Measurements from ENCODE around the gene MVB12A. TPM values are rescaled to one million over a fixed set of nuclear protein-coding genes. Genes with fewer than 3 reads are reported as not detected.

Gene MVB12A
- total RNA-seq, 5 donors from 2014 or later (not counting 1 experiment from before 2014, with no cell fraction given) = 21.0 to 41.4 (median 35.3) TPM

DNA sequence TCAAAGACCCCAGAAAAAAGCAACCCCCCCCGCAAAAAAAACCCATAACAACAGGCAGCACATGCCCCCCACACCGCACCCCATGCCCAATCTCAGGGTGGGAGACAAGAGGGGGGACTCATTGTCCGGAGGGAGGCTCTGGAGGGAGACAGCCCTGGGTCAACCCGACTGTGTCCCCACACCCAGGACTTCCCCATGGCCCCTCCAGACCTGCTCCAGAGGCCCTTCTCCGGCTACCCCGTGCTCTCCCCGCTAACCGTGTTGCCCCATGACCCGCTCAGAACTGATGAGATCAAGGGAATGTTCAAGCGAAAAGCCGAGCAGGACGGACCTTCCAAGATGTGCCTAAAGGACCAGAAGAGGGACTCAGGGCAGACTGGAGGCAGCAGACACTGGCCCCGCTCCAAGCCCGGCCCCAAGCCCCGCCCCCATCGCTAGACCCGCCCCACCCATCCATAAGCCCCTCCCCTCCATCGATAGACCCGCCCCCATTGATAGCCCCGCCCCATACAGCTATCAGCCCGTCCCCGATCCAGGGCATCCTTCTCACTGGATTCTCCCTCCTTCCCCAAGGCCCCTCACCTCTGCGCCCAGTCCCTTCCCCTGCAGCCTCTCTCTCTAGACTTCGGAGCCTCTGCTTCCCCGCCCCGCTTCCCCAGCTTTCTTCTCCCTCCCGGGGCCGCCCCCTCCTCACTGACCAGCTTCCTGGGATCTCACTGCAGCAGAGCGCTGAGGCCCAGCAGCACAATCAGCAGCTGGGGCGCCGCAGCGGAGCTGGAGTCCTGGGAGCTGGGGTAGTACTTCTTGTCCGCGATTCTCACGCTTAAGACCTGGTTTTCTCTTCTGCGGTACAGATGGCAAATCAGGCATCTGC lies 16.6 kb upstream of the MVB12A start:
- Mint-ChIP-seq H3K27ac (peak overlapping the region; percentile 95 to 97), H3K4me1 (peaks cover 32 to 48% (median 32%) of the 10 kb centered on the region in 3 donors), H3K27me3 (no peaks in the 10 kb centered on the region), H3K36me3 (peaks cover 4% of the 10 kb centered on the region), H3K4me3 (peak overlapping the region; percentile 89 to 93 (median 89)), H3K9me3 (no peaks in the 10 kb centered on the region)
- no peak overlapping the region for H3K27ac ChIP-seq (ENCODE audit: low read length)
- peak overlapping the region in 1 of 2 donors; percentile 24 for H3K4me3 ChIP-seq (ENCODE audit: control insufficient read depth in 1 of 2, extremely low read depth in 1 of 2, low read length in 1 of 2)
- H3K4me1 ChIP-seq (ENCODE audit: control insufficient read depth in 1 of 2, extremely low read depth in 1 of 2, insufficient read depth in 2 of 2, low read length in 2 of 2) = peaks cover 12 to 52% of the 10 kb centered on the region in 2 experiments
- 82% methylated on average over 16 of the region's 36 CpGs for WGBS (ENCODE audit: insufficient coverage)
- no peaks in the 10 kb centered on the region for H3K27me3 ChIP-seq (replicated peaks in 1 of 2; ENCODE audit: control insufficient read depth in 2 of 2, extremely low read depth in 1 of 2, insufficient read depth in 2 of 2, low read length in 1 of 2)
- POLR2A ChIA-PET = interaction anchor here in 1 of 2 donors (0.6 kb wide), 1 partner anchor 68 kb away, joined by 4 read pairs; no protein-coding TSS in a partner anchor
- CTCF ChIA-PET = no interaction called here
- peaks cover 0 to 18% of the 10 kb centered on the region in 2 donors for H3K36me3 ChIP-seq (ENCODE audit: control insufficient read depth in 2 of 2, extremely low read depth in 1 of 2, insufficient read depth in 1 of 2, low read length in 1 of 2)
- peak in 24 of 35 experiments; percentile 10 to 58 (median 37) for DNase-seq
- peak in 2 of 4 experiments; percentile 25 to 45 for ATAC-seq (replicated peaks in 1 of 4)
- H3K9me3 ChIP-seq = no peaks in the 10 kb centered on the region

DNA sequence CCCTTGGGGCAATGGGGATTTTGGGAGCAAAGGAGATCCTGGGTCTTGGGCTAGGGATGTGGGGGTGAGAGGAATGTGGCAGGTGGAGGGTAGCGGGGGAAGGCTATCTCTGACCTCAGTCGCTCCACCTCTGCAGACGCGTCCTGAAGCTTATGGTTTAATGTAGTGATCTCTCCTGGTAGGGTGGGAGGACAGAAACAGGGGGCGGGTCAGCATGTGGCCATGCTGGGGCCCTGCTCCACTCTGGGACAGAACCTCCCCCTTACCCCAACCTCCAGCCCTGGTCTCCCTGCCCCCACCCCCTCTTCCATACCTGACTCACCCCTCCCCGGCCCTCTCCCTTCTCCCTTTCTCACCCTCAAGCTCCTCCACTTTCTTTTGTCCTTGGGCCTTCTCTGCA lies 15.8 kb upstream of the MVB12A start:
- peaks cover 12 to 52% of the 10 kb centered on the region in 2 experiments for H3K4me1 ChIP-seq (ENCODE audit: control insufficient read depth in 1 of 2, extremely low read depth in 1 of 2, insufficient read depth in 2 of 2, low read length in 2 of 2)
- no peaks in the 10 kb centered on the region for H3K9me3 ChIP-seq
- no peak for DNase-seq
- Mint-ChIP-seq H3K4me3 (peak overlapping the region; percentile 89 to 93 (median 89)), H3K4me1 (peaks cover 32 to 49% (median 32%) of the 10 kb centered on the region in 3 donors), H3K9me3 (no peaks in the 10 kb centered on the region), H3K27me3 (no peaks in the 10 kb centered on the region), H3K27ac (peak overlapping the region; percentile 95 to 97), H3K36me3 (peaks cover 4% of the 10 kb centered on the region)
- no peak for ATAC-seq (replicated peaks in 1 of 4)
- H3K36me3 ChIP-seq (ENCODE audit: control insufficient read depth in 2 of 2, extremely low read depth in 1 of 2, insufficient read depth in 1 of 2, low read length in 1 of 2) = peaks cover 0 to 15% of the 10 kb centered on the region in 2 donors
- H3K27ac ChIP-seq (ENCODE audit: low read length) = peak overlapping the region; percentile 81
- POLR2A ChIA-PET = interaction anchor here in 1 of 2 donors (0.6 kb wide), 1 partner anchor 67 kb away, joined by 4 read pairs; no protein-coding TSS in a partner anchor
- H3K4me3 ChIP-seq (ENCODE audit: control insufficient read depth in 1 of 2, extremely low read depth in 1 of 2, low read length in 1 of 2) = peak overlapping the region in 1 of 2 donors; percentile 67
- no CpG with 5 or more reads among the region's 6 CpGs for WGBS (ENCODE audit: insufficient coverage)
- CTCF ChIA-PET = interaction anchor here in 1 of 2 donors (0.6 to 1.1 kb wide), 4 partner anchors 12 to 126 kb away, joined by 3 to 7 read pairs (median 4); no protein-coding TSS in a partner anchor
- H3K27me3 ChIP-seq (replicated peaks in 1 of 2; ENCODE audit: control insufficient read depth in 2 of 2, extremely low read depth in 1 of 2, insufficient read depth in 2 of 2, low read length in 1 of 2) = no peaks in the 10 kb centered on the region

DNA sequence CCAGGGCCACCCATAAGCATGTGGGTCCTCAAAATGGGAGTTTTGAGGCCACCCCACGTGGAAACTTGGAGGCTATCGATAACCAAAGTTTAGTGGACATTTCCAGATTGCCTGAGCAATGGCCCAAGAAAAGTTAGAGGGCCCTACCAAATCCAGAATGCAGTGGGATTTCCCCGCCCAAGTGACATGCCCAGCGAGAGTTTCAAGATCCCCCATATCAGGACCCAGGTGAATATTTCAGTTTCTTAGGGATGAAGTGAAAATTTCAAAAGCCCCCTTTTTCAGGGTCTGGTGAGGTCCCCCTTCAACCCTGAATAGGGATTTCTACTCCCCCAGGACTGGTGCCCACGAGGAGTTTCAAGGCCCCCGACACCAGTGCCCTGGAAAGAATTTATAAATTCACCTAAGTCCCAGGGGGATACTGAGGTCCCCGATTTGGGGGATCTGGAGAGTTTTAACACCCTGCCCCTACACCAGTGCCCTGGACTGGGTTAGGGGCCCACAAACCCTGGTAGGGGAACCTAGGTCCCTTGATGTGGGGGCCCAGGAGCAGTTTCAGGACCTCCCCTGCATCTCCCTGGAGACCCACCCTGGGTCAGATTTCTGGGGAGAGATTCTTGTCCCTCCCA lies 15.1 kb upstream of the MVB12A start:
- Histone ChIP-seq H3K4me1 (ENCODE audit: control insufficient read depth in 1 of 2, extremely low read depth in 1 of 2, insufficient read depth in 2 of 2, low read length in 2 of 2) (peaks cover 12 to 52% of the 10 kb centered on the region in 2 experiments), H3K36me3 (ENCODE audit: control insufficient read depth in 2 of 2, extremely low read depth in 1 of 2, insufficient read depth in 1 of 2, low read length in 1 of 2) (peaks cover 0 to 13% of the 10 kb centered on the region in 2 donors), H3K4me3 (ENCODE audit: control insufficient read depth in 1 of 2, extremely low read depth in 1 of 2, low read length in 1 of 2) (peak overlapping the region; percentile 64 to 67), H3K9me3 (no peaks in the 10 kb centered on the region), H3K27me3 (replicated peaks in 1 of 2; ENCODE audit: control insufficient read depth in 2 of 2, extremely low read depth in 1 of 2, insufficient read depth in 2 of 2, low read length in 1 of 2) (no peaks in the 10 kb centered on the region), H3K27ac (ENCODE audit: low read length) (peak overlapping the region; percentile 81)
- CTCF ChIA-PET = interaction anchor here in 1 of 2 donors (0.6 to 1.3 kb wide), 5 partner anchors 12 to 201 kb away, joined by 3 to 7 read pairs (median 4); partner anchors contain the start of gene DDA1
- Mint-ChIP-seq H3K36me3 (peaks cover 4% of the 10 kb centered on the region), H3K9me3 (no peaks in the 10 kb centered on the region), H3K4me1 (peaks cover 32 to 52% (median 33%) of the 10 kb centered on the region in 3 donors), H3K27ac (peak overlapping the region; percentile 95 to 97), H3K27me3 (no peaks in the 10 kb centered on the region), H3K4me3 (peak overlapping the region; percentile 89 to 93 (median 89))
- DNase-seq = no peak
- ATAC-seq (replicated peaks in 1 of 4) = peak in 2 of 4 experiments; percentile 4
- POLR2A ChIA-PET = interaction anchor here in 1 of 2 donors (1.1 kb wide), 1 partner anchor 15 kb away, joined by 3 read pairs; no protein-coding TSS in a partner anchor
- WGBS (ENCODE audit: insufficient coverage) = 40% methylated on average over 1 of the region's 7 CpGs

DNA sequence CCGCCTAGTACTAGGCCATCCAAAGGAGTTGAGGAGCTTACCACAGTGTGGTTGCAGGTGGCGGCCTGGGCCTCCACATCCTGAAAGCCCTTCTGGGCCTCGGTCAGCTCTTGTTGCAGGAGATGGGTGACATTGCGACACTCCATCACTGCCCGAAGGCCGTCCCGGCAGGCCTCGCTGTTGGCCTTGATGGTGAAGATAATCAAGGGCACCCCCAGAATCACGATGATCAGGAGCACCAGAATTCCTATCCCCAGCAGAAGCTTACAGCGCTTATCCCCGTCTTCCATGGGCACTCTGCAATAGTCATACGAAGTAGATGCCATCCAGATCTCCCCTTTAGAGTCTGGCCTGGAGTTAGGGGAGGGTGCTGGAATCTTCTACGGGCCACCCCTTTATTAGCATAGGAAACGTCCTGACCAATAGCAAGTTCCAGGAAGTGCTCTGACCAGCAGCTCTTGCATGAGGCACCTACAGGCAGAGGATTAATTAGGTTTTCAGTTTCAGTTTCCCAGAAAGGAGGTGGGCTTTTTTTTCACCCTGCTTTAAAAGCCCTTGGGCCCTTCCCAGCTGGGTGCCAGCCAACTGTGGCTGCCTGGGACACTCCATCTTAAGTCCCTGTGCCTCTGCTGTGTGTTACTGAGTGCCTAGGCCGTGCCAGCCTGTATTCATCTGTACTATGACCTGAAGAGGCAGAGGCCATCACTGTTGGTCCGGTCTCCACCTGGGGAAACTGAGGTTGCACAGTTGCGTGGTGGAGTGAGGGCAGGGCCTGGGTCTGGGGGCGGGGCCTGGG lies 14.4 kb upstream of the MVB12A start, which contains the start of gene BST2:
BST2 (minus strand) TSS at position 381 of the 796 bp plus-strand sequence; CDS start at position 326, 55 bp downstream.
- peak; percentile 80 to 88 (median 84) for ATAC-seq (replicated peaks in 1 of 4)
- H3K27ac Mint-ChIP-seq = peak within 1 kb of the TSS; percentile 95 to 97
- ChIA-PET POLR2A (interaction anchor here in 1 of 2 donors (1.1 kb wide), 1 partner anchor 14 kb away, joined by 3 read pairs; no protein-coding TSS in a partner anchor), CTCF (interaction anchor here in 1 of 2 donors (0.6 to 1.6 kb wide), 7 partner anchors 9 to 201 kb away, joined by 3 to 5 read pairs (median 4); partner anchors contain the start of genes DDA1 and MVB12A)
- H3K27ac ChIP-seq (ENCODE audit: low read length) = peak within 1 kb of the TSS; percentile 81
- no peaks in the 10 kb centered on the region for H3K9me3 Mint-ChIP-seq
- peaks cover 4% of the 10 kb centered on the region for H3K36me3 Mint-ChIP-seq
- peak within 1 kb of the TSS; percentile 64 to 67 for H3K4me3 ChIP-seq (ENCODE audit: control insufficient read depth in 1 of 2, extremely low read depth in 1 of 2, low read length in 1 of 2)
- H3K4me3 Mint-ChIP-seq = peak within 1 kb of the TSS; percentile 89 to 93 (median 89)
- DNase-seq = peak in 26 of 35 experiments; percentile 16 to 80 (median 32)
- H3K27me3 ChIP-seq (replicated peaks in 1 of 2; ENCODE audit: control insufficient read depth in 2 of 2, extremely low read depth in 1 of 2, insufficient read depth in 2 of 2, low read length in 1 of 2) = no peaks in the 10 kb centered on the region
- H3K4me1 ChIP-seq (ENCODE audit: control insufficient read depth in 1 of 2, extremely low read depth in 1 of 2, insufficient read depth in 2 of 2, low read length in 2 of 2) = peaks cover 12 to 52% of the 10 kb centered on the region in 2 experiments
- H3K36me3 ChIP-seq (ENCODE audit: control insufficient read depth in 2 of 2, extremely low read depth in 1 of 2, insufficient read depth in 1 of 2, low read length in 1 of 2) = peaks cover 0 to 13% of the 10 kb centered on the region in 2 donors
- 0% methylated on average over 10 of the region's 18 CpGs for whole genome bisulfite sequencing (ENCODE audit: insufficient coverage)
- no peaks in the 10 kb centered on the region for H3K9me3 ChIP-seq
- H3K27me3 Mint-ChIP-seq = no peaks in the 10 kb centered on the region
- H3K4me1 Mint-ChIP-seq = peaks cover 32 to 53% (median 33%) of the 10 kb centered on the region in 3 donors

DNA sequence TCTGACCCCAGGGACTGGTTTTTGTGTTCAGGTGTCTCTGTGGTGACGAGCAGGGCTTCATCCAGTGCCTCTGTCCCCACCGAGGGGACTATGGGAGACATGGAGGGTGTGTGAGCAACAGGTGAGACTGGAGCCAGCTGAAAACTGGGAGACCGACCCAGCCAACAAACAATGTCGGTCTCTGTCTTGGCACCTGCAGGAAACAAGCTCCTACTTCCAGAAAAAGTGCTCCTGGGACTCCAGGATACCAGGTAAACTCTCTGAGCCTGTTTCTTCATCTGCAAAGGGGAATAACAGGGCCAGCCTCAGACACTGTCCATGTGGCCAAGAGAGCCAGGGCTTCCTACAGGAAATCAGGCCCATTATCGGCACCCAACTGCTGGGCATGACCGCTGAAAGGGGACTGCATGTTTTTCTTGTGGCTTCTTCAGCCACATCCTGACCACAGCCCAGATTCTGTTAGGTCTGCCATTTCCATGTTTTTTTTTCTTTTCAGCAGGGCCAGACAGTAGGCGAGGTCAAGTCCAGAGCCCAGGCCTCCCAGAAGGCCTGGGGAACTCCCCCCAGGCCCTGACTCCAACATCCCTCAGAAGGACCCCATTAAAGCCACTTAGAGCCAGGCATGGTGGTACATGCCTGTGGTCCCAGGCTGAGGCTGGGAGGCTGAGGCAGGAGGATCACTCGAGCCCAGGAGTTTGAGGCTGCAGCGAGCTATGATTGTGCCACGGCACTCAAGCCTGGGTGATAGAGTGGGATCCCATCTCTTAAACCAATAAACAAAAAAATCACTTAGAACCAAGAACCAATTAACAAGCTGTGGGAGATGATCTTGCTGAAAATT lies 13.6 kb upstream of the MVB12A start:
- H3K27ac ChIP-seq (ENCODE audit: low read length) = peak overlapping the region; percentile 81
- H3K4me1 Mint-ChIP-seq = peaks cover 32 to 53% (median 33%) of the 10 kb centered on the region in 3 donors
- peak overlapping the region; percentile 64 to 67 for H3K4me3 ChIP-seq (ENCODE audit: control insufficient read depth in 1 of 2, extremely low read depth in 1 of 2, low read length in 1 of 2)
- POLR2A ChIA-PET = interaction anchor here (0.6 to 1.1 kb wide), 2 partner anchors 13 kb away, joined by 3 read pairs; no protein-coding TSS in a partner anchor
- H3K27me3 ChIP-seq (replicated peaks in 1 of 2; ENCODE audit: control insufficient read depth in 2 of 2, extremely low read depth in 1 of 2, insufficient read depth in 2 of 2, low read length in 1 of 2) = no peaks in the 10 kb centered on the region
- H3K4me3 Mint-ChIP-seq = peak overlapping the region; percentile 89 to 93 (median 89)
- H3K4me1 ChIP-seq (ENCODE audit: control insufficient read depth in 1 of 2, extremely low read depth in 1 of 2, insufficient read depth in 2 of 2, low read length in 2 of 2) = peaks cover 12 to 52% of the 10 kb centered on the region in 2 experiments
- H3K36me3 ChIP-seq (ENCODE audit: control insufficient read depth in 2 of 2, extremely low read depth in 1 of 2, insufficient read depth in 1 of 2, low read length in 1 of 2) = peaks cover 0 to 13% of the 10 kb centered on the region in 2 donors
- H3K27me3 Mint-ChIP-seq = no peaks in the 10 kb centered on the region
- no peaks in the 10 kb centered on the region for H3K9me3 Mint-ChIP-seq
- ATAC-seq (replicated peaks in 1 of 4) (peak in 2 of 4 experiments; percentile 11 to 12), DNase-seq (peak in 1 of 35 experiments; percentile 29)
- 3% methylated on average over 5 of the region's 10 CpGs for WGBS (ENCODE audit: insufficient coverage)
- no peaks in the 10 kb centered on the region for H3K9me3 ChIP-seq
- H3K36me3 Mint-ChIP-seq = peaks cover 5% of the 10 kb centered on the region
- CTCF ChIA-PET = interaction anchor here (0.6 to 1.6 kb wide), 6 partner anchors 10 to 97 kb away, joined by 3 to 5 read pairs (median 4); partner anchors contain the start of genes DDA1 (in 1 of the 2) and MVB12A (in 1 of the 2)
- peak overlapping the region; percentile 95 to 97 for H3K27ac Mint-ChIP-seq

Measured in T-cell (primary cell).